NCI-H2227 (cell line): ENCODE results near the gene HADH.
"Not testable (repeated sequence)": the region's sequence is repeated elsewhere in the genome, so short reads cannot be mapped to it uniquely, and the experiment has no call there.

Experiments used
- DNase-seq: peaks from one replicate; lab custom pipeline; 2025; ENCODE audit not compliant: unreplicated experiment; lab: John Stamatoyannopoulos, UW

The HADH gene

DNA sequence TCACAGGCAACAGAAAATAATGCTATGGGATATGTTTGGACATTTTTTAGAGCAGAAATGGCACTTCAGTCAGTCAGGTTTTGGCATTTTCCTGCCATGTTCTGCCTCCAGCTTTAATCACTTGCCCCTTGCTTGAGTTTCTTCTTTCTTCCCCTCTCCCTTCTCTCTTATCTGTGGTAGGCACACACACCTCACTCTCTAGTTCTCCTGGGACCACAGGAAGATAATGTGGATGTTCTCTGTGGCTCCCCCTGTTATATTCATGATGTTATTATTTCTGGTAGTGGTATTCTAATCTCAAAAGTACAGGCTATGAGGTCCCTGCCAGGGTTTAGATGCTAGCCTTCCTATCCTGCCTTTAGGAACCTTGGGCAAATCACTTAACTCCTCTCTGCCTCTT is 5.2 kb downstream of the HADH start:
- DNase-seq: no peak

- no peak for DNase-seq
Measured at GRCh38 chr4:107996949-107997788, 7.5 kb downstream of the HADH start.

GRCh38 chr4:107997794-107998193 is 8.1 kb downstream of the HADH start:
- DNase-seq: no peak

- DNase-seq: no peak
Measured at GRCh38 chr4:107999932-108000539, 10.3 kb downstream of the HADH start.

- no peak for DNase-seq
Measured at GRCh38 chr4:108001540-108002135, 11.9 kb downstream of the HADH start.

DNA sequence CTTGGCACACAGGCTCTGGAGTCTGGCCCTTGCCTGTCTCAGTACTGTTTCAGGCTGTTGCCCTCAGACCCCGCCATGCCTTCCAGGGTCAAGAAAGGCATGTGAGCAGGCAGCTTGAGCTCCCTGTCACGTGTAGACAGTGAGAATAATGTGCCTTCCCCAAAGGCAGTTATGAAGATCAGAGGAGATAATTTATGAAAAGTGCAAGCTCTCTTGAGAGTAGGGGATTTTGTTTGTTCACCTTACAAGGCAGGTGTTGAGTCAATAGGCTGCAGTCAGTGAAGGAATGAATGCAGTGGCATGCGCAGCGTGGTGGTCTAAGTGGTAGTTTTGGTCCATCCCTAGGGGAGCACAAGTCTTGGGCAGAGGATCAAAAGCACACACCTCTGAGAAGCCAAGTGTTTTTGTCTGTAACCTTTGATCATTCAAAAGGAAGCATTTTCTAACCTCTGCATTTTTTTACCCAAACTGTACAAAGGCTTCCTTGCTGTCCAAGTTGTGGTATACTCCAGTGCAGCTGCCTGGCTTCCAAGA is 14.4 kb downstream of the HADH start:
- no peak for DNase-seq

- no peak for DNase-seq
Measured at GRCh38 chr4:108004646-108005045, 15.0 kb downstream of the HADH start.

DNA sequence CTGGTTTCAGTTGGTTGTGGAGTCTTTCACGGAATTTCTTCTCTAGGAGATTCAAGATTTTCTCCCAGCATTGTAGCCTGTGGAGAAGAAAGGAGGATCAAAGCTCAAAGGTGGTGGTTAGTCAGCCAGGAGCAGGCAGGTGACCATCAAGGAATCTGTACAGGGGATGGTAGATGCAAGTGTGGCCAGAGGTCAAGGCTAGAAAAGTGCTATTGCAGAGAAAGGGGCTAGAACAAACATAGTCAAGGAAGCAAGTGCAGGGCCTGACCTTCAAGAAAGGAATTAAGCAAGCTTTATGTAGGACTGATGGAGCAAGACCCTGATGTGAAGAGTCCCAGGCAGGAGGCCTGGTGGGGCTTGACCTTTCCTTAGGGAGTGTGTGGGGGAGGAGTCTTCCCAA is 16.1 kb downstream of the HADH start:
- no peak for DNase-seq

- DNase-seq: no peak
Measured at GRCh38 chr4:108006361-108006760, 16.7 kb downstream of the HADH start.

GRCh38 chr4:108007984-108008383 is 18.3 kb downstream of the HADH start:
- no peak for DNase-seq

- DNase-seq: no peak
Measured at GRCh38 chr4:108008721-108009120, 19.0 kb downstream of the HADH start.

GRCh38 chr4:108010167-108010566 is 20.5 kb downstream of the HADH start:
- no peak for DNase-seq

GRCh38 chr4:108012382-108012781 is 22.7 kb downstream of the HADH start:
- DNase-seq: not testable (repeated sequence)

- no peak for DNase-seq
Measured at GRCh38 chr4:108013327-108013726, 23.6 kb downstream of the HADH start.

DNA sequence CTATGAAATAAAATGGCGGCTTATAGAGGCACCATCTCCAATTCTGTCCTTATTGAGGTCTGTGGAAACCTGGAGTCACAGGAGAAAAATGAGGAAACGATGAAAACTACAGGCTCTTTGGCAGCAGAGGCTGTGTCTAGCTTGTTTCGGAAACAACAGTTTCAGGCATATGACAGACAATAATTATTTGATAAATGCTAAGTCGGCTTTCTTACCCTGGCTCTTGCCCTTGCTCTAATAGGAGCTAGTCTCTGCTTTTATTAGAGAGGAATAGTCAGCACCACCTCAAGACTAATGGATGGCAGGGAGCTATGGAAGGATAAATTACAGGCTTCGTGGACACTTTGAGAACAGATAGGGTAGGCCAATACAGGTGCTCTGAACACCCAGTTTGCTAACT is 24.3 kb downstream of the HADH start:
- DNase-seq: no peak

DNA sequence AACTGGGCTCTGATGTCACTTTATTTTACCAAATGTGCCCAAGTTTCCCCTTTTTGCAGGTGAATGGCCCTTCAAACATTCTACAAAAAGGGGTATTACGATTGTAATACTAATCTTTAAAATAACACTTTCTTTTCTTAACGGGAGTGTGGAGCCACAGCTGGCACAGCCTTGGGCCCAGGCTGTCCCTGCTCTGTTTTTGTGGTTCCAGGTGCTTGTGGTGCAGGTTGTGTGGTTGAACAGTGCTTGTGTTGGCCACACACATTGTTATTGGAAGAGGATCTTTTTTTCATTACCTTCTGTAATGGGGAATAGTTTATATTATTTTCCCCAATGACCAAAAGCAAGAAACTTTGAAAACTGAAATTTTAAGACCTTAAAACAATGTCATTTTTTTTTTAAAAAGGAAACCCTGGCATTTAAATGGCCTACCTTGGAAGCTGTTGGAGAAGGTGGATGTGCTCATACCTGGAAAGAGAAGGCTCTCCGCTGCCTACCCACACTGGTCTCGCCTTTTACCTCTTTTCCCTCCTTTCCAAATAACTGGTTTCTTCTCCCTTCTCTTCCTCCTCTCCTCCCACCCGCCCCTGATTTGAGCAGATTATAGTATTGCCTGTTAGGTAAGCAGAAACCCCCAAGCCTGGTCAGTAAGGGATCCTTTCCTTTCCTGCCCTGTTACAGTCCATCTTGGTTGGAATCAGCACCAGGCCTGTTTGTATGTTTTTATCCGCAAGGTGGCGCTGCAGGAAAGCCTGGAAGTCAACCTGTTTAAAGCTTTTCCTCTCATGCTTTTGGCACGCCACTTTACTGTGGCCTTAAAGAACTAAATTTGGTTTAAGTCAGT is 28.6 kb downstream of the HADH start:
- peak; percentile 76 for DNase-seq

DNA sequence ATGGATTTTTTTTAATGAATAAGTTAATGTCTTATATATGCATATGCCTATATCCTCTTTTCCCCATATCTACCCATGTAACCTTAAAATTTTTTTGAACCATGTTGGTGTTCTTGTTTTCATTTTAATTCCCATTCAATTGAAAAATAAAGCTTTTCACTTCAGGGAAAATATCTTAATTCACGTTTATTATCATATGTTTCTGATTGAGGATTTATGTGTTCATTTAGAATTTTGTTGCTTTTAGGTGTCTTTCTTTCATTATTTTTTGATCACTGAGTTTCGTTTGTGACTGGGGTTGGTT is 29.1 kb downstream of the HADH start:
- DNase-seq: no peak

- no peak for DNase-seq
Measured at GRCh38 chr4:108024085-108024877, 34.6 kb downstream of the HADH start.

DNA sequence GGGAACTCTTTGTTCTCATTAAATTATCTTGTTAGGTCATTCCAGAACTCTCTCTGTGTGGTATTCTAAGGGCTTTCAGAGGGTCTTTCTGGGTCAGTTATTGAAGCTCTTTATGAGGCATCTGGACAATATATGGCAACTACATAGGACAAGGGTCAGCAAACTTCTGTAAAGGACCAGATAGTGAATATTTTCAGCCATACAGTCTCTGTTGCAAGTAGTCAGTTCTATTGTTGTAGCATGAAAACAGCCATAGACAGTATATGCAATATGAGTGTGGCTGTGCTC is 35.1 kb downstream of the HADH start:
- DNase-seq: no peak

- DNase-seq: no peak
Measured at GRCh38 chr4:108029016-108029720, 39.5 kb downstream of the HADH start.
